Muscle layer of colon (tissue), 2 donors: ENCODE results near the gene NEK11.

Experiments
- H3K27ac ChIP-seq: one replicate; pipeline ENCODE4 v1.7.0; 2013; ENCODE audit warnings: low read depth, mild to moderate bottlenecking, low read length, moderate library complexity
- H3K27me3 ChIP-seq, 2 donors: one replicate each; pipeline ENCODE4 v1.7.0; 2013; ENCODE audit warnings: low read length in 2 of 2, mild to moderate bottlenecking in 2 of 2; ENCODE audit not compliant: insufficient read depth in 2 of 2, control insufficient read depth in 1 of 2
- H3K36me3 ChIP-seq: one replicate; pipeline ENCODE4 v1.7.0; 2013; ENCODE audit warnings: mild to moderate bottlenecking, low read length; ENCODE audit not compliant: insufficient read depth
- H3K4me1 ChIP-seq: one replicate; pipeline ENCODE4 v1.7.0; 2013; ENCODE audit warnings: mild to moderate bottlenecking, low read length; ENCODE audit not compliant: insufficient read depth
- H3K4me3 ChIP-seq, 2 donors: one replicate each; pipeline ENCODE4 v1.7.0; 2013; ENCODE audit warnings: low read length in 2 of 2, low read depth in 1 of 2, mild to moderate bottlenecking in 1 of 2, moderate library complexity in 1 of 2
- H3K9ac ChIP-seq: one replicate; pipeline ENCODE4 v1.7.0; 2013; ENCODE audit warnings: low read length
- H3K9me3 ChIP-seq: one replicate; pipeline ENCODE4 v1.7.0; 2013; ENCODE audit warnings: mild to moderate bottlenecking, low read length
- donor health status: abdominal sarcoma.
- donor health status: Adenocarcinoma of cecum.

The NEK11 gene

GRCh38 chr3:131275556-131275955 is 248.9 kb downstream of the NEK11 start:
- H3K9me3 ChIP-seq, result no peaks in the 10 kb centered on the region
- H3K27ac ChIP-seq, result no peak overlapping the region
- H3K4me1 ChIP-seq, result no peaks in the 10 kb centered on the region
- H3K4me3 ChIP-seq, result no peak overlapping the region
- no peaks in the 10 kb centered on the region for H3K27me3 ChIP-seq
- H3K9ac ChIP-seq, result no peak overlapping the region
- H3K36me3 ChIP-seq, result no peaks in the 10 kb centered on the region

DNA sequence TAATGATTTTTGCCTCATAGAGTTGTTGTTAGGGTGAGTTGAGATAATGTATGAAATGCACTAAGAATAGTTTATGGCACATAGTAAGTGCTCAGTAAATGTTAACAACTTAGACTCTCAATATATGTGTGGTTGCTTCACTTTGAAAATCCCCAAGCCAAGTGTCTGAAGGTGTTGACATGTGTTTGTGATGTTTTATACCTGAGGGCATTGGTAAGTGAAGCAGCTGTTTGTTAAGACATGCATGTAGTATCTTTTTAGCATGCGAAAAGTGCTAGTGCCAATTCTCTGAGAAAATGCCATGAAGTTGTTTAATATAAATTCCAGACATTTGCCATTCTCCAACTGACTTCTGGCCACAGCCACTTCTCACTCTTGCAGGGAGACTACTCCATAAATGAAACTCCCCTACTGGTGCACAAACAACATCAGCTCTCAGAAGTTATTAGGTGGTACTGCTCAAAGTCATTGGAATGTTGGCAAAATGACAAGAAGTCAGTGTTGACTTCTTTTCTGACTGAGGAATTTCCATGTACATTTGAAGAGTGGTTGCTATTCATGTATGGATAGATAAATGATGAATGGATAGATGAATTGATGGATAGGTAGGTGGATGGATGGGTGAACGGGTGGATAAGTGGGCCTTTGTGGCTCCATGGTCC is 251.3 kb downstream of the NEK11 start:
- Histone ChIP-seq H3K27ac (no peak overlapping the region), H3K27me3 (no peaks in the 10 kb centered on the region), H3K9me3 (no peaks in the 10 kb centered on the region), H3K36me3 (no peaks in the 10 kb centered on the region), H3K9ac (no peak overlapping the region), H3K4me3 (no peak overlapping the region), H3K4me1 (no peaks in the 10 kb centered on the region)

- Histone ChIP-seq H3K27me3 (no peaks in the 10 kb centered on the region), H3K27ac (no peak overlapping the region), H3K4me3 (no peak overlapping the region), H3K4me1 (no peaks in the 10 kb centered on the region), H3K9ac (no peak overlapping the region), H3K36me3 (no peaks in the 10 kb centered on the region), H3K9me3 (no peaks in the 10 kb centered on the region)
These were observed 252.9 kb downstream of the NEK11 start for GRCh38 chr3:131279577-131279976.

GRCh38 chr3:131282379-131282778 is 255.7 kb downstream of the NEK11 start:
- Histone ChIP-seq H3K36me3 (no peaks in the 10 kb centered on the region), H3K9ac (no peak overlapping the region), H3K4me3 (no peak overlapping the region), H3K4me1 (no peaks in the 10 kb centered on the region), H3K27me3 (no peaks in the 10 kb centered on the region), H3K9me3 (no peaks in the 10 kb centered on the region), H3K27ac (no peak overlapping the region)

DNA sequence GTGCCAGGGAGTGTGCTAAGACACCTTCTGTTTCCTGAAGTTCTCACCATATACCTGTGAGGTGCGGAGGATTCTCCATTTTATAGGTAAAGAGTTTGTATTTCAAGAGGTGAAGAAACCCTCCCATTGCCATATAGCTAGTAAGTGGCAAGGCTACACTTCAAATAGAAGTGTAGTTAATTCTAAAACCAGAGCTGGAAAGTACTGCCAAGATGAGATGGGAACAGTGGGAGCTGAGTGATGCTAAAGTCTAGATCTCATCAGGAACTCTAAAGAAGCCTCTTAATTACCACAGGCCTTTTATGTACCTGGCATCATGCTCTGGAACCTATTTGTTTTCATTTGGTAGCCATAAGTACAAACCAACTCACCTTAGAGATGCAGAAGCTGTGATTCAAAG is 256.3 kb downstream of the NEK11 start:
- no peaks in the 10 kb centered on the region for H3K36me3 ChIP-seq
- H3K9me3 ChIP-seq, result no peaks in the 10 kb centered on the region
- H3K4me3 ChIP-seq, result no peak overlapping the region
- no peaks in the 10 kb centered on the region for H3K27me3 ChIP-seq
- H3K4me1 ChIP-seq, result no peaks in the 10 kb centered on the region
- H3K9ac ChIP-seq, result no peak overlapping the region
- H3K27ac ChIP-seq, result no peak overlapping the region

- Histone ChIP-seq H3K27ac (no peak overlapping the region), H3K4me1 (no peaks in the 10 kb centered on the region), H3K9me3 (no peaks in the 10 kb centered on the region), H3K27me3 (no peaks in the 10 kb centered on the region), H3K9ac (no peak overlapping the region), H3K4me3 (no peak overlapping the region), H3K36me3 (no peaks in the 10 kb centered on the region)
These were observed 257.2 kb downstream of the NEK11 start for GRCh38 chr3:131283862-131284261.

- no peaks in the 10 kb centered on the region for H3K36me3 ChIP-seq
- no peak overlapping the region for H3K4me3 ChIP-seq
- no peak overlapping the region for H3K9ac ChIP-seq
- H3K27me3 ChIP-seq, result no peaks in the 10 kb centered on the region
- no peaks in the 10 kb centered on the region for H3K4me1 ChIP-seq
- no peaks in the 10 kb centered on the region for H3K9me3 ChIP-seq
- no peak overlapping the region for H3K27ac ChIP-seq
These were observed 257.6 kb downstream of the NEK11 start for GRCh38 chr3:131284302-131284701.

GRCh38 chr3:131285456-131285855 is 258.8 kb downstream of the NEK11 start:
- no peak overlapping the region for H3K4me3 ChIP-seq
- no peaks in the 10 kb centered on the region for H3K27me3 ChIP-seq
- H3K9ac ChIP-seq, result no peak overlapping the region
- no peak overlapping the region for H3K27ac ChIP-seq
- no peaks in the 10 kb centered on the region for H3K36me3 ChIP-seq
- no peaks in the 10 kb centered on the region for H3K9me3 ChIP-seq
- no peaks in the 10 kb centered on the region for H3K4me1 ChIP-seq

DNA sequence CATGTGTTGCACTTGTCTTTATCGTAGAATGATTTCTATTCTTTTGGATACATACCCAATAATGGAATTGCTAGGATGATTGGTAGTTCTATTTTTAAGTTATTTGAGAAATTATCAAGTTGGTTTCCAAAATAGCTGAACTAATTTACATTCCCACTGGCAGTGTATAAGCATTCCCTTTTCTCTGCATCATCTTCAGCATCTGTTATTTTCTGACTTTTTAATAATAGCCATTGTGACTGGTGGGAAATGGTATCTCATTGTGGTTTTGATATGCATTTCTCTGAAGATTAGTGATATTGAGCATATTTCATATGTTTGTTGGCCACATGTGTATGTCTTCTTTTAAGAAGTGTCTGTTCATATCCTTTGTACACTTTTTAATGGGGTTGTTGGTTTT is 273.2 kb downstream of the NEK11 start:
- H3K36me3 ChIP-seq, result no peaks in the 10 kb centered on the region
- no peaks in the 10 kb centered on the region for H3K4me1 ChIP-seq
- H3K4me3 ChIP-seq, result no peak overlapping the region
- H3K9me3 ChIP-seq, result no peaks in the 10 kb centered on the region
- no peak overlapping the region for H3K9ac ChIP-seq
- no peak overlapping the region for H3K27ac ChIP-seq
- no peaks in the 10 kb centered on the region for H3K27me3 ChIP-seq

DNA sequence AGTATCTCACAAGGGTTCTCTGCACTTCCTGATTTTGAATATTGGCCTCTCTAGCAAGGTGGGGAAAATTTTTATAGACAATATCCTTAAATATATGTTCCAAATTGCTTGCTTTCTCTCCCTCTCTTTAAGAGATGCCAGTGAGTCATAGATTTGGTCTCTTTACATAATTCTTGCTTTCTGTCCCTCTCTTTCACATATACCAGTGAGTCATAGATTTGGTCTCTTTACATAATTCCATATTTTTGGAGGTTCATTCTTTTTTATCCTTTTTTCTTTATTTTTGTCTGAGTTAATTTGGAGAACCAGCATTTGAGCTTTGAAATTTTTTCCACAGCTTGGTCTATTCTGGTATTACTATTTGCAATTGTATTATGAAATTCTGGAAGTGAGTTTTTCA is 277.2 kb downstream of the NEK11 start:
- Histone ChIP-seq H3K27me3 (no peaks in the 10 kb centered on the region), H3K9me3 (no peaks in the 10 kb centered on the region), H3K4me1 (no peaks in the 10 kb centered on the region), H3K4me3 (no peak overlapping the region), H3K9ac (no peak overlapping the region), H3K36me3 (no peaks in the 10 kb centered on the region), H3K27ac (no peak overlapping the region)

DNA sequence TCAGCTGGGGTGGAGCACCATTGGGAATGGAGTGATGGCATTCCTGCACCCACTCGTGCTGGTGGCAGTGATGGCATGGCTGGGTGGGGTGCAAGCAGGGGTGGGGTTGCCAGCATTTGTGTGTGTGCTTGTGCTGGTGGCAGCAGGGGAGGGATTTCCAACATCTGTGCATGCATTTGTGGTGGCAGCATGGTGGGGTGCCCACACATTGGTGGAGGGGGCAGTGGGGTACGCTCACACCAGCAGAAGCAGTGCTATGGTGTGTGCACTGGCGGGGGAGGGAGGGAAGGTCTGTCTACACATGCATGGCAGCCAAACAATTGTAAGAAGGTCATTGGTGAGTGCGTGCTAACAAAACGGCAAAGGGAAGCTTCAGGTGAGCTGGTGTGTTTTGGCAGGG is 278.2 kb downstream of the NEK11 start:
- Histone ChIP-seq H3K9ac (no peak overlapping the region), H3K36me3 (no peaks in the 10 kb centered on the region), H3K9me3 (no peaks in the 10 kb centered on the region), H3K27me3 (no peaks in the 10 kb centered on the region), H3K27ac (no peak overlapping the region), H3K4me1 (no peaks in the 10 kb centered on the region), H3K4me3 (no peak overlapping the region)

GRCh38 chr3:131306242-131306641 is 279.6 kb downstream of the NEK11 start:
- no peaks in the 10 kb centered on the region for H3K27me3 ChIP-seq
- no peak overlapping the region for H3K4me3 ChIP-seq
- H3K4me1 ChIP-seq, result no peaks in the 10 kb centered on the region
- no peaks in the 10 kb centered on the region for H3K36me3 ChIP-seq
- H3K9ac ChIP-seq, result no peak overlapping the region
- no peaks in the 10 kb centered on the region for H3K9me3 ChIP-seq
- H3K27ac ChIP-seq, result no peak overlapping the region
